ENCODE results near the gene MAPKAPK2. TPM values are rescaled to one million over a fixed set of nuclear protein-coding genes. Genes with fewer than 3 reads are reported as not detected.

The MAPKAPK2 gene
- total and polyA plus RNA-seq, 2 donors (not counting 1 experiment from before 2014, with no cell fraction given): 60.3 to 85.8 TPM

DNA sequence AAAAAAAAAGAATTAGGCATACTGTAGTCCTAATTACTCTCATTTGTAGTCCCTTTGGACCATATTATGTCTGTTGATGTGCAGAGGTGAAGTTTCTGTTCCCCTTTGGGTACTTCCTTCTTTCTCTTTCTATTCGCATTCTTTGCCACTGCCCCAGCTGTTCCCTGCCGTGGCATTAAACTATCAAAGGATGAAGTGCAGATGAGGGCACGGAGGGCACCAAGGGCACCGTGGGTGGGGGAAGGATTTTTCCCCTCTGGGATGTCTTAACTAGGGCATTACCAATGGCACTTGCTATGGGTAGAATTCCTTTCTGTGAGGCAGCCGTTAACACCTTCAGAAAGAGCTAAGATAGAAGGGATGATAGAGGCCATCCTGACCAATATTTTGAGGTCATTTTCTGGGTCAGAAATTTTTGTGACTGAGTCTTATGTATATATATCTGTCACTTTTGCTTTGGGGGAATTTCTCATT, 4.9 kb upstream of the MAPKAPK2 start:
- no peaks in the 10 kb centered on the region for H3K36me3 ChIP-seq (replicated peaks in 1 of 2; ENCODE audit: control extremely low read depth in 1 of 2, control insufficient read depth in 1 of 2, extremely low read depth in 1 of 2, insufficient read depth in 2 of 2, low read length in 1 of 2)
- peak overlapping the region in 1 of 2 donors; percentile 35 for H3K27ac ChIP-seq (ENCODE audit: low read length in 2 of 2)
- CTCF ChIA-PET: interaction anchor here (0.8 to 2.3 kb wide), 8 partner anchors 13 to 256 kb away, joined by 3 to 23 read pairs (median 4); no protein-coding TSS in a partner anchor
- H3K4me1 ChIP-seq (ENCODE audit: control insufficient read depth in 2 of 2, insufficient read depth in 2 of 2, low read length in 2 of 2): peaks cover 65 to 76% of the 10 kb centered on the region in 2 donors
- peak overlapping the region; percentile 65 for H3K4me2 ChIP-seq (replicated peaks; ENCODE audit: low read depth, low read length, poor library complexity, severe bottlenecking)
- Mint-ChIP-seq H3K9me3 (ENCODE audit: insufficient read depth) (no peaks in the 10 kb centered on the region), H3K4me1 (peaks cover 72% of the 10 kb centered on the region), H3K4me3 (peak overlapping the region; percentile 86), H3K27ac (peak overlapping the region; percentile 87), H3K27me3 (peaks cover 4% of the 10 kb centered on the region)
- H4K20me1 ChIP-seq (ENCODE audit: control insufficient read depth, insufficient read depth, low read length, poor library complexity, severe bottlenecking): peaks cover 26% of the 10 kb centered on the region
- intact Hi-C loops (cut with micrococcal nuclease): loop anchor here (2.0 to 5.0 kb wide), 8 partner anchors 15 to 1047 kb away; partner anchors contain the start of genes CD55, DYRK3, ELK4 and PFKFB2
- WGBS (ENCODE audit: insufficient coverage): 0% methylated on average over 2 of the region's 5 CpGs
- no peak overlapping the region for H3K4me3 ChIP-seq (ENCODE audit: control extremely low read depth in 1 of 5, extremely low read depth in 1 of 5, insufficient read depth in 1 of 5, low read depth in 2 of 5, low read length in 4 of 5)
- no peak overlapping the region for H2AFZ ChIP-seq (ENCODE audit: insufficient read depth, low read depth, low read length, poor library complexity, severe bottlenecking)
- no peak for TF ChIP-seq EZH2 (IDR thresholded peaks at IDR 0.05; ENCODE audit: borderline replicate concordance, insufficient read depth, low read depth, low read length, poor library complexity, severe bottlenecking)
- TF ChIP-seq, protein P1, sequence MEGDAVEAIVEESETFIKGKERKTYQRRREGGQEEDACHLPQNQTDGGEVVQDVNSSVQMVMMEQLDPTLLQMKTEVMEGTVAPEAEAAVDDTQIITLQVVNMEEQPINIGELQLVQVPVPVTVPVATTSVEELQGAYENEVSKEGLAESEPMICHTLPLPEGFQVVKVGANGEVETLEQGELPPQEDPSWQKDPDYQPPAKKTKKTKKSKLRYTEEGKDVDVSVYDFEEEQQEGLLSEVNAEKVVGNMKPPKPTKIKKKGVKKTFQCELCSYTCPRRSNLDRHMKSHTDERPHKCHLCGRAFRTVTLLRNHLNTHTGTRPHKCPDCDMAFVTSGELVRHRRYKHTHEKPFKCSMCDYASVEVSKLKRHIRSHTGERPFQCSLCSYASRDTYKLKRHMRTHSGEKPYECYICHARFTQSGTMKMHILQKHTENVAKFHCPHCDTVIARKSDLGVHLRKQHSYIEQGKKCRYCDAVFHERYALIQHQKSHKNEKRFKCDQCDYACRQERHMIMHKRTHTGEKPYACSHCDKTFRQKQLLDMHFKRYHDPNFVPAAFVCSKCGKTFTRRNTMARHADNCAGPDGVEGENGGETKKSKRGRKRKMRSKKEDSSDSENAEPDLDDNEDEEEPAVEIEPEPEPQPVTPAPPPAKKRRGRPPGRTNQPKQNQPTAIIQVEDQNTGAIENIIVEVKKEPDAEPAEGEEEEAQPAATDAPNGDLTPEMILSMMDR (IDR thresholded peaks at IDR 0.05): no peak
- ATAC-seq (ENCODE audit: low read depth) (peak; percentile 88), DNase-seq (peak; percentile 90)
- H3K9me3 ChIP-seq (ENCODE audit: control extremely low read depth in 1 of 3, control insufficient read depth in 2 of 3, insufficient read depth in 1 of 3, low read length in 2 of 3): no peaks in the 10 kb centered on the region
- POLR2A ChIA-PET: interaction anchor here (0.6 to 1.2 kb wide), 4 partner anchors 9 to 92 kb away, joined by 3 to 6 read pairs (median 4); no protein-coding TSS in a partner anchor
- H3K9ac ChIP-seq (ENCODE audit: low read length): no peak overlapping the region
- peaks cover 0 to 24% (median 3%) of the 10 kb centered on the region in 4 experiments for H3K27me3 ChIP-seq (replicated peaks in 1 of 4; ENCODE audit: control extremely low read depth in 1 of 4, control insufficient read depth in 3 of 4, insufficient read depth in 4 of 4, low read length in 3 of 4)
- H3K79me2 ChIP-seq (ENCODE audit: control insufficient read depth, insufficient read depth, low read length): peaks cover 17% of the 10 kb centered on the region

GRCh38 chr1:206680279-206680678, 4.4 kb upstream of the MAPKAPK2 start:
- DNase-seq (no peak), ATAC-seq (ENCODE audit: low read depth) (no peak)
- ChIA-PET CTCF (interaction anchor here (0.8 to 2.3 kb wide), 7 partner anchors 17 to 255 kb away, joined by 3 to 23 read pairs (median 3); no protein-coding TSS in a partner anchor), POLR2A (interaction anchor here (0.7 to 1.2 kb wide), 3 partner anchors 8 to 35 kb away, joined by 3 to 6 read pairs (median 4); no protein-coding TSS in a partner anchor)
- Histone ChIP-seq H3K9ac (ENCODE audit: low read length) (no peak overlapping the region), H3K27ac (ENCODE audit: low read length in 2 of 2) (no peak overlapping the region), H3K79me2 (ENCODE audit: control insufficient read depth, insufficient read depth, low read length) (peaks cover 17% of the 10 kb centered on the region), H4K20me1 (ENCODE audit: control insufficient read depth, insufficient read depth, low read length, poor library complexity, severe bottlenecking) (peaks cover 26% of the 10 kb centered on the region), H3K4me1 (ENCODE audit: control insufficient read depth in 2 of 2, insufficient read depth in 2 of 2, low read length in 2 of 2) (peaks cover 65 to 76% of the 10 kb centered on the region in 2 donors), H3K4me3 (ENCODE audit: control extremely low read depth in 1 of 5, extremely low read depth in 1 of 5, insufficient read depth in 1 of 5, low read depth in 2 of 5, low read length in 4 of 5) (no peak overlapping the region), H3K36me3 (replicated peaks in 1 of 2; ENCODE audit: control extremely low read depth in 1 of 2, control insufficient read depth in 1 of 2, extremely low read depth in 1 of 2, insufficient read depth in 2 of 2, low read length in 1 of 2) (no peaks in the 10 kb centered on the region), H3K9me3 (ENCODE audit: control extremely low read depth in 1 of 3, control insufficient read depth in 2 of 3, insufficient read depth in 1 of 3, low read length in 2 of 3) (no peaks in the 10 kb centered on the region), H3K27me3 (replicated peaks in 1 of 4; ENCODE audit: control extremely low read depth in 1 of 4, control insufficient read depth in 3 of 4, insufficient read depth in 4 of 4, low read length in 3 of 4) (peaks cover 0 to 24% (median 3%) of the 10 kb centered on the region in 4 experiments), H2AFZ (ENCODE audit: insufficient read depth, low read depth, low read length, poor library complexity, severe bottlenecking) (no peak overlapping the region), H3K4me2 (replicated peaks; ENCODE audit: low read depth, low read length, poor library complexity, severe bottlenecking) (peak overlapping the region; percentile 65)
- TF ChIP-seq EZH2 (IDR thresholded peaks at IDR 0.05; ENCODE audit: borderline replicate concordance, insufficient read depth, low read depth, low read length, poor library complexity, severe bottlenecking): no peak
- Mint-ChIP-seq H3K4me1 (peaks cover 72% of the 10 kb centered on the region), H3K27me3 (peaks cover 4% of the 10 kb centered on the region), H3K4me3 (peak overlapping the region; percentile 86), H3K27ac (peak overlapping the region; percentile 87), H3K9me3 (ENCODE audit: insufficient read depth) (no peaks in the 10 kb centered on the region)
- 87% methylated on average over 3 of the region's 4 CpGs for WGBS (ENCODE audit: insufficient coverage)
- intact Hi-C loops (cut with micrococcal nuclease): loop anchor here (2.0 to 5.0 kb wide), 4 partner anchors 245 to 1048 kb away; partner anchors contain the start of genes CD55, ELK4, PFKFB2 and YOD1
